SK-N-MC (cell line): Measurements from ENCODE around the gene LRRC56.

ENCODE experiments used
- EZH2 ChIP-seq: fragments of 200-600 bp; sonication (generic); IDR thresholded peaks from one replicate; pipeline ENCODE4 v1.6.1; 2017; ENCODE audit warnings: antibody characterized with exemption
- FOXP2 ChIP-seq: optimal IDR thresholded peaks from 2 replicates; pipeline ENCODE3; 2011; ENCODE audit warnings: mild to moderate bottlenecking, moderate library complexity; ENCODE audit not compliant: insufficient read depth; ENCODE audit errors: extremely low read length, control extremely low read depth
- POLR2AphosphoS5 ChIP-seq: IDR thresholded peaks from 2 replicates; pipeline ENCODE4 v1.6.1; 2012; ENCODE audit warnings: mild to moderate bottlenecking, low read depth, low read length, borderline replicate concordance

GRCh38 chr11:586376-587316, 49.3 kb downstream of the LRRC56 start:
- no peak for TF ChIP-seq EZH2
- no peak for TF ChIP-seq POLR2AphosphoS5
- TF ChIP-seq FOXP2, result no peak
